Neural progenitor cell (in vitro differentiated cells): Measurements from ENCODE around the gene SLAMF6. TPM values are rescaled to one million over a fixed set of nuclear protein-coding genes. Genes with fewer than 3 reads are reported as not detected.

Source experiments
- DNase-seq: peaks from one replicate; pipeline ENCODE4 v3.0.0-alpha.2; 2016; ENCODE audit warnings: low spot score
- H2AFZ ChIP-seq: fragments of 200-600 bp; sonication (generic); replicated peaks from 2 replicates; pipeline ENCODE4 v1.6.1; 2016; ENCODE audit warnings: antibody characterized with exemption
- H3F3A ChIP-seq: fragments of 200-600 bp; sonication (generic); 2 replicates; pipeline ENCODE4 v1.6.1; 2016; ENCODE audit warnings: antibody characterized with exemption, low read depth
- H3K27ac ChIP-seq: fragments of 200-600 bp; sonication (generic); 2 replicates; pipeline ENCODE4 v1.5.1; 2016; ENCODE audit warnings: mild to moderate bottlenecking
- H3K27me3 ChIP-seq: fragments of 200-600 bp; sonication (generic); 2 replicates; pipeline ENCODE4 v1.6.1; 2016; ENCODE audit warnings: mild to moderate bottlenecking, moderate library complexity
- H3K36me3 ChIP-seq: fragments of 200-600 bp; sonication (generic); 2 replicates; pipeline ENCODE4 v1.5.1; 2016
- H3K4me1 ChIP-seq: fragments of 200-600 bp; sonication (generic); 2 replicates; pipeline ENCODE4 v1.6.1; 2016; ENCODE audit warnings: mixed run types
- H3K4me2 ChIP-seq: fragments of 200-600 bp; sonication (generic); 2 replicates; pipeline ENCODE4 v1.6.1; 2016
- H3K4me3 ChIP-seq: fragments of 200-600 bp; sonication (generic); 2 replicates; pipeline ENCODE4 v1.5.1; 2016
- H3K79me2 ChIP-seq: fragments of 200-600 bp; sonication (generic); 2 replicates; pipeline ENCODE4 v1.6.1; 2016; ENCODE audit warnings: low read depth
- H3K9ac ChIP-seq: fragments of 200-600 bp; sonication (generic); 2 replicates; pipeline ENCODE4 v1.6.1; 2016
- H3K9me3 ChIP-seq: fragments of 200-600 bp; sonication (generic); 2 replicates; pipeline ENCODE4 v1.5.1; 2016; ENCODE audit warnings: low read depth
- H4K20me1 ChIP-seq: fragments of 200-600 bp; sonication (generic); 2 replicates; pipeline ENCODE4 v1.6.1; 2016; ENCODE audit warnings: low read depth
- H3K27ac Mint-ChIP-seq: 3 replicates; pipeline ENCODE4 v1.8.0; 2021; ENCODE audit warnings: mixed read lengths
- H3K27me3 Mint-ChIP-seq: 2 replicates; pipeline ENCODE4 v1.8.0; 2022; ENCODE audit warnings: low read depth, mild to moderate bottlenecking, inconsistent platforms, moderate library complexity, mixed read lengths; ENCODE audit not compliant: insufficient read depth
- H3K36me3 Mint-ChIP-seq: 3 replicates; pipeline ENCODE4 v1.8.0; 2021; ENCODE audit warnings: mixed read lengths
- H3K4me1 Mint-ChIP-seq: 3 replicates; pipeline ENCODE4 v1.8.0; 2021; ENCODE audit warnings: mixed read lengths
- H3K4me3 Mint-ChIP-seq: 3 replicates; pipeline ENCODE4 v1.8.0; 2021; ENCODE audit warnings: mild to moderate bottlenecking, moderate library complexity, mixed read lengths
- H3K9me3 Mint-ChIP-seq: 3 replicates; pipeline ENCODE4 v1.8.0; 2020; ENCODE audit warnings: mixed read lengths
- EZH2 ChIP-seq: fragments of 200-600 bp; sonication (generic); IDR thresholded peaks from 2 replicates; pipeline ENCODE4 v1.6.1; 2017; ENCODE audit warnings: antibody characterized with exemption, mild to moderate bottlenecking, moderate library complexity
- EZH2phosphoT487 ChIP-seq: fragments of 200-600 bp; sonication (generic); IDR thresholded peaks from 2 replicates; pipeline ENCODE4 v1.6.1; 2017; ENCODE audit warnings: antibody characterized with exemption
- total RNA-seq: library from RNA; depleted of rRNA; stranded (reverse); fragments of >200 nt; gene quantifications from 2 replicates; pipeline ENCODE4 v1.2.3, GENCODE V29; 2015; ENCODE audit warnings: low replicate concordance
- TF ChIP-seq, protein P1 (sequence below): fragments of 200-600 bp; sonication (generic); IDR thresholded peaks from 2 replicates; pipeline ENCODE4 v1.5.1; 2017; ENCODE audit warnings: antibody characterized with exemption, mild to moderate bottlenecking

Gene SLAMF6
- total RNA-seq, 1 donor from 2014 or later = not detected

GRCh38 chr1:160474392-160475242 lies 48.4 kb downstream of the SLAMF6 start:
- Histone ChIP-seq H3K4me1 (no peaks in the 10 kb centered on the region), H3K27ac (no peak overlapping the region), H3K9ac (no peak overlapping the region), H3F3A (no peaks in the 10 kb centered on the region), H3K9me3 (no peaks in the 10 kb centered on the region), H3K79me2 (no peaks in the 10 kb centered on the region), H3K4me2 (no peak overlapping the region), H3K27me3 (no peaks in the 10 kb centered on the region), H2AFZ (no peak overlapping the region), H3K4me3 (no peak overlapping the region), H3K36me3 (no peaks in the 10 kb centered on the region), H4K20me1 (no peaks in the 10 kb centered on the region)
- H3K4me3 Mint-ChIP-seq = no peak overlapping the region
- peaks cover under 1% of the 10 kb centered on the region for H3K9me3 Mint-ChIP-seq
- H3K27me3 Mint-ChIP-seq = no peaks in the 10 kb centered on the region
- DNase-seq = no peak
- TF ChIP-seq EZH2 (no peak), EZH2phosphoT487 (no peak)
- TF ChIP-seq, protein P1, sequence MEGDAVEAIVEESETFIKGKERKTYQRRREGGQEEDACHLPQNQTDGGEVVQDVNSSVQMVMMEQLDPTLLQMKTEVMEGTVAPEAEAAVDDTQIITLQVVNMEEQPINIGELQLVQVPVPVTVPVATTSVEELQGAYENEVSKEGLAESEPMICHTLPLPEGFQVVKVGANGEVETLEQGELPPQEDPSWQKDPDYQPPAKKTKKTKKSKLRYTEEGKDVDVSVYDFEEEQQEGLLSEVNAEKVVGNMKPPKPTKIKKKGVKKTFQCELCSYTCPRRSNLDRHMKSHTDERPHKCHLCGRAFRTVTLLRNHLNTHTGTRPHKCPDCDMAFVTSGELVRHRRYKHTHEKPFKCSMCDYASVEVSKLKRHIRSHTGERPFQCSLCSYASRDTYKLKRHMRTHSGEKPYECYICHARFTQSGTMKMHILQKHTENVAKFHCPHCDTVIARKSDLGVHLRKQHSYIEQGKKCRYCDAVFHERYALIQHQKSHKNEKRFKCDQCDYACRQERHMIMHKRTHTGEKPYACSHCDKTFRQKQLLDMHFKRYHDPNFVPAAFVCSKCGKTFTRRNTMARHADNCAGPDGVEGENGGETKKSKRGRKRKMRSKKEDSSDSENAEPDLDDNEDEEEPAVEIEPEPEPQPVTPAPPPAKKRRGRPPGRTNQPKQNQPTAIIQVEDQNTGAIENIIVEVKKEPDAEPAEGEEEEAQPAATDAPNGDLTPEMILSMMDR = no peak
- H3K27ac Mint-ChIP-seq = no peak overlapping the region
- H3K4me1 Mint-ChIP-seq = no peaks in the 10 kb centered on the region
- no peaks in the 10 kb centered on the region for H3K36me3 Mint-ChIP-seq

DNA sequence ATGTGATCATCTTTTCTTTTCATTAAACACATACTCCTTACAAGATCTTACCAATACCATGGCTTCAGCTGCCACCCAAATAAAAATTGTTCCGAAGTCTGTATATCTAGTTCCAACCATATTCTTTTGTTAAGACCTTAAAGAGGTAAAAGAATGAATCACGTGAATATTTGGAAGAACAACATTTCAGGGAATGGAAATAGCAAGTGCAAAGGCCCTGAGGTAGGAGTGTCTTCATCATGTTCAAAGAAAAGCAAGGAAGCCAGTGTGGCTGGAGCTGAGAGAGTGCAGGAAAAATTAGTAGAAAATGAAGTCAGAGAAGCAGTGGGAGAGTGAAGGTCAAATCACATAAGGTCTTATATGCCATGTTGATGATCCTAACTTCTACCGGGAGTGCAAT lies 50.9 kb downstream of the SLAMF6 start:
- Mint-ChIP-seq H3K27me3 (no peaks in the 10 kb centered on the region), H3K4me3 (no peak overlapping the region), H3K4me1 (no peaks in the 10 kb centered on the region), H3K36me3 (no peaks in the 10 kb centered on the region), H3K27ac (no peak overlapping the region), H3K9me3 (no peaks in the 10 kb centered on the region)
- Histone ChIP-seq H3K27me3 (no peaks in the 10 kb centered on the region), H4K20me1 (no peaks in the 10 kb centered on the region), H3K4me1 (no peaks in the 10 kb centered on the region), H3K9me3 (no peaks in the 10 kb centered on the region), H3K4me3 (no peak overlapping the region), H3F3A (no peaks in the 10 kb centered on the region), H3K79me2 (no peaks in the 10 kb centered on the region), H2AFZ (no peak overlapping the region), H3K36me3 (no peaks in the 10 kb centered on the region), H3K4me2 (no peak overlapping the region), H3K27ac (no peak overlapping the region), H3K9ac (no peak overlapping the region)
- DNase-seq = no peak
- TF ChIP-seq EZH2 (no peak), EZH2phosphoT487 (no peak)

DNA sequence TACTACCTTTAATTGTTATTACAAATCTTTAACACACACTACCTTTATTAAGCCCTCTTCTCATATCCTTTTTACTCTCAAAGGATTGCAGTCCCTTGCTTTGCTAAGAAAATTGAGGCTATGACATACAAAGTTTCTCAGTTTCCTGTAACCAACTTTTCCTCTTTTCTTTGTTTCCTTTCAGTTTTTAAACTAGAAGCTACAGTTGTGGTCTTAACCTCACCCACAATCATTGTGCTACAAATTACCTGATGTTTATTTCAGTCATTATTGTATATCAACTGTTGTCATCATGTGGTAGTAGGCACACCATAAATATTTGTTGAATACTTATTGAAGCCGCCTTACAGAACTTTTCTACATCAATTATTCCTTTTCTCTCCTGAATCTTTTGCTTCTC lies 51.8 kb downstream of the SLAMF6 start:
- H2AFZ ChIP-seq = no peak overlapping the region
- H4K20me1 ChIP-seq = no peaks in the 10 kb centered on the region
- H3K9ac ChIP-seq = no peak overlapping the region
- H3K27ac Mint-ChIP-seq = no peak overlapping the region
- no peaks in the 10 kb centered on the region for H3K27me3 Mint-ChIP-seq
- H3K4me1 Mint-ChIP-seq = no peaks in the 10 kb centered on the region
- H3K9me3 ChIP-seq = no peaks in the 10 kb centered on the region
- H3K4me2 ChIP-seq = no peak overlapping the region
- no peaks in the 10 kb centered on the region for H3K4me1 ChIP-seq
- no peak overlapping the region for H3K4me3 ChIP-seq
- H3K4me3 Mint-ChIP-seq = no peak overlapping the region
- DNase-seq = no peak
- no peaks in the 10 kb centered on the region for H3K79me2 ChIP-seq
- no peaks in the 10 kb centered on the region for H3K9me3 Mint-ChIP-seq
- TF ChIP-seq EZH2 = no peak
- no peak for TF ChIP-seq EZH2phosphoT487
- TF ChIP-seq, protein P1 = no peak
- no peaks in the 10 kb centered on the region for H3F3A ChIP-seq
- no peaks in the 10 kb centered on the region for H3K36me3 ChIP-seq
- H3K36me3 Mint-ChIP-seq = no peaks in the 10 kb centered on the region
- H3K27me3 ChIP-seq = no peaks in the 10 kb centered on the region
- H3K27ac ChIP-seq = no peak overlapping the region

DNA sequence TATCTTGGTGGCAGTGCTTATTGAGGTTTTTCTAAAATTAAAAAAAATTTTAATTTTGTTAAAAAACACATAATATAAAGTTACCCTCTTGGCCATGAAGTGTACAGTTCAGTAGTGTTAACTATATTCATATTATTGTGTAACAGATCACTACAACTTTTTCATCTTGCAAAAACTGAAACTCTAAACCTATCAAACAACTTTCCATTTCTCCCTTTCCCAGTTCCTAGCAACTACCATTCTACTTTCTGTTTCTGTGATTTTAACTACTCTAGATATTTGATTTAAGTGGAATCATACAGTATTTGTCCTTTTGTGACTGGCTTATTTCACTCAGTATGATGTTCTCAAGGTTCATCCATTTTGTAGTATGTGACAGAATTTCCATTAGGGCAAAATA lies 55.5 kb downstream of the SLAMF6 start:
- H3K27me3 ChIP-seq = no peaks in the 10 kb centered on the region
- Mint-ChIP-seq H3K36me3 (no peaks in the 10 kb centered on the region), H3K27me3 (no peaks in the 10 kb centered on the region), H3K4me1 (peaks cover 3% of the 10 kb centered on the region), H3K27ac (no peak overlapping the region), H3K4me3 (no peak overlapping the region), H3K9me3 (peaks cover 4% of the 10 kb centered on the region)
- H3K36me3 ChIP-seq = no peaks in the 10 kb centered on the region
- no peaks in the 10 kb centered on the region for H3K9me3 ChIP-seq
- H3K9ac ChIP-seq = no peak overlapping the region
- no peak overlapping the region for H3K4me2 ChIP-seq
- no peaks in the 10 kb centered on the region for H4K20me1 ChIP-seq
- no peak overlapping the region for H3K4me3 ChIP-seq
- H2AFZ ChIP-seq = no peak overlapping the region
- no peaks in the 10 kb centered on the region for H3F3A ChIP-seq
- peaks cover 5% of the 10 kb centered on the region for H3K4me1 ChIP-seq
- no peak for TF ChIP-seq EZH2phosphoT487
- TF ChIP-seq EZH2 = no peak
- TF ChIP-seq, protein P1 = no peak
- no peak for DNase-seq
- no peaks in the 10 kb centered on the region for H3K79me2 ChIP-seq
- no peak overlapping the region for H3K27ac ChIP-seq
